H1 (cell line): ENCODE results near the gene CDH22. TPM values are rescaled to one million over a fixed set of nuclear protein-coding genes. Genes with fewer than 3 reads are reported as not detected.

ENCODE experiments used
- CTCF ChIA-PET: fragments of 300-600 bp; sonication (Branson Sonifier 250); formaldehyde crosslinking; loops from one replicate; lab custom pipeline; 2021; ENCODE audit not compliant: partially characterized antibody; lab: Charles Lee
- POLR2A ChIA-PET: fragments of 300-600 bp; sonication (Branson Sonifier 250); formaldehyde crosslinking; loops from one replicate; lab custom pipeline; 2021; ENCODE audit warnings: inconsistent platforms; ENCODE audit not compliant: partially characterized antibody; lab: Charles Lee
- DNase-seq, 2 experiments: peaks; one replicate each; pipeline versions ENCODE4 v3.0.0 to v3.0.0-alpha.2; 2010 to 2022; ENCODE audit warnings: low spot score in 2 of 2, low read depth in 1 of 2, mixed read lengths in 1 of 2
- FAIRE-seq: peaks from 2 replicates; lab custom pipeline; 2011; peaks lifted over from hg19 to GRCh38; lab: Jason Lieb, UNC
- H2AFZ ChIP-seq: 2 replicates; pipeline ENCODE4 v1.8.1; 2012; ENCODE audit warnings: low read length, inconsistent platforms
- H2AK5ac ChIP-seq: 2 replicates; pipeline ENCODE4 v1.6.1; 2013; ENCODE audit warnings: low read depth, low read length
- H2BK120ac ChIP-seq: replicated peaks from 2 replicates; pipeline ENCODE3; 2013; ENCODE audit warnings: low read depth, low read length, inconsistent platforms
- H2BK12ac ChIP-seq: 2 replicates; pipeline ENCODE4 v1.6.1; 2013; ENCODE audit warnings: low read depth, low read length
- H2BK15ac ChIP-seq: 2 replicates; pipeline ENCODE4 v1.6.1; 2013; ENCODE audit warnings: low read length
- H2BK20ac ChIP-seq: 2 replicates; pipeline ENCODE4 v1.6.1; 2013; ENCODE audit warnings: low read length
- H2BK5ac ChIP-seq: 2 replicates; pipeline ENCODE4 v1.6.1; 2013; ENCODE audit warnings: low read depth, low read length
- H3K14ac ChIP-seq: 2 replicates; pipeline ENCODE4 v1.6.1; 2013; ENCODE audit warnings: inconsistent platforms; ENCODE audit not compliant: insufficient read length
- H3K18ac ChIP-seq: 2 replicates; pipeline ENCODE4 v1.6.1; 2013; ENCODE audit warnings: low read length; ENCODE audit errors: extremely low read depth
- H3K23ac ChIP-seq: 2 replicates; pipeline ENCODE4 v1.6.1; 2013; ENCODE audit warnings: inconsistent platforms; ENCODE audit not compliant: insufficient read length
- H3K23me2 ChIP-seq: 2 replicates; pipeline ENCODE4 v1.6.1; 2013; ENCODE audit warnings: low read depth, low read length
- H3K27ac ChIP-seq: 2 replicates; pipeline ENCODE4 v1.6.1; 2011; ENCODE audit warnings: low read depth, low read length, inconsistent platforms
- H3K27me3 ChIP-seq, 4 experiments: replicated peaks in 1 of 4; 1 replicate in 1 of 4; 2 replicates in 3 of 4; pipeline versions ENCODE4 v1.6.1 to v1.8.1; 2011 to 2013; ENCODE audit warnings: low read length in 3 of 4, mild to moderate bottlenecking in 3 of 4, inconsistent platforms in 2 of 4, mixed read lengths in 2 of 4, moderate library complexity in 1 of 4; ENCODE audit not compliant: control insufficient read depth in 3 of 4, insufficient read depth in 3 of 4; ENCODE audit errors: extremely low read depth in 1 of 4
- H3K36me3 ChIP-seq, 4 experiments: 2 replicates each; pipeline versions ENCODE4 v1.6.1 to v1.8.1; 2011 to 2013; ENCODE audit warnings: mild to moderate bottlenecking in 4 of 4, low read length in 3 of 4, moderate library complexity in 2 of 4, control low read depth in 1 of 4, inconsistent platforms in 1 of 4; ENCODE audit not compliant: insufficient read depth in 4 of 4, control insufficient read depth in 2 of 4
- H3K4ac ChIP-seq: replicated peaks from 2 replicates; pipeline ENCODE3; 2013; ENCODE audit warnings: low read length, low read depth, mixed read lengths, inconsistent platforms; ENCODE audit not compliant: insufficient read length
- H3K4me1 ChIP-seq, 4 experiments: replicated peaks in 1 of 4; 1 replicate in 1 of 4; 2 replicates in 3 of 4; pipeline versions ENCODE4 v1.6.1 to v1.8.1; 2011 to 2013; ENCODE audit warnings: low read length in 3 of 4, inconsistent platforms in 2 of 4, mixed read lengths in 1 of 4; ENCODE audit not compliant: insufficient read depth in 4 of 4, control insufficient read depth in 3 of 4
- H3K4me2 ChIP-seq, 2 experiments: 2 replicates each; pipeline versions ENCODE4 v1.6.1 to v1.8.1; 2011 to 2013; ENCODE audit warnings: low read depth in 2 of 2, low read length in 2 of 2, control low read depth in 1 of 2, inconsistent platforms in 1 of 2, mild to moderate bottlenecking in 1 of 2; ENCODE audit not compliant: insufficient read depth in 1 of 2
- H3K4me3 ChIP-seq, 4 experiments: fragments of 200-600, 300-600 bp in 1 of 4; sonication (generic), shearing (Covaris generic), sonication (Bioruptor Twin) in 1 of 4; 2 replicates each; pipeline versions ENCODE4 v1.5.1 to v1.8.1; 2011 to 2016; ENCODE audit warnings: low read length in 4 of 4, low read depth in 3 of 4, control low read depth in 2 of 4, inconsistent platforms in 2 of 4, mild to moderate bottlenecking in 2 of 4, mixed read lengths in 1 of 4, moderate library complexity in 1 of 4; ENCODE audit not compliant: insufficient read depth in 2 of 4; ENCODE audit errors: extremely low read depth in 1 of 4
- H3K56ac ChIP-seq: replicated peaks from 2 replicates; pipeline ENCODE3; 2013; ENCODE audit warnings: low read depth, mild to moderate bottlenecking, mixed read lengths, low read length, inconsistent platforms; ENCODE audit not compliant: insufficient read length
- H3K79me1 ChIP-seq: 2 replicates; pipeline ENCODE4 v1.6.1; 2013; ENCODE audit warnings: low read depth, low read length, control low read depth
- H3K79me2 ChIP-seq, 2 experiments: 2 replicates each; pipeline versions ENCODE4 v1.6.1 to v1.8.1; 2012 to 2013; ENCODE audit warnings: low read length in 2 of 2, mild to moderate bottlenecking in 2 of 2, inconsistent platforms in 1 of 2; ENCODE audit not compliant: insufficient read depth in 2 of 2, control insufficient read depth in 1 of 2
- H3K9ac ChIP-seq, 4 experiments: replicated peaks in 1 of 4; 1 replicate in 1 of 4; 2 replicates in 3 of 4; pipeline versions ENCODE4 v1.6.1 to v1.8.1; 2011 to 2013; ENCODE audit warnings: low read depth in 3 of 4, low read length in 3 of 4, control low read depth in 2 of 4, mild to moderate bottlenecking in 2 of 4, moderate library complexity in 2 of 4, inconsistent platforms in 1 of 4; ENCODE audit errors: extremely low read depth in 1 of 4
- H3K9me3 ChIP-seq, 2 experiments: 2 replicates each; pipeline versions ENCODE4 v1.6.1 to v1.8.1; 2012 to 2013; ENCODE audit warnings: mild to moderate bottlenecking in 2 of 2, moderate library complexity in 2 of 2, control low read depth in 1 of 2, inconsistent platforms in 1 of 2, low read depth in 1 of 2, low read length in 1 of 2, mixed read lengths in 1 of 2; ENCODE audit not compliant: insufficient read depth in 2 of 2
- H4K20me1 ChIP-seq, 2 experiments: replicated peaks in 1 of 2; 2 replicates each; pipeline versions ENCODE3 to v1.8.1; 2011 to 2013; ENCODE audit warnings: inconsistent platforms in 2 of 2, low read length in 2 of 2, mild to moderate bottlenecking in 1 of 2; ENCODE audit not compliant: insufficient read depth in 2 of 2, control insufficient read depth in 1 of 2
- H4K5ac ChIP-seq: 2 replicates; pipeline ENCODE4 v1.6.1; 2013; ENCODE audit warnings: low read length, low read depth, mixed read lengths, inconsistent platforms; ENCODE audit not compliant: insufficient read length
- H4K8ac ChIP-seq: 2 replicates; pipeline ENCODE4 v1.8.0; 2013; ENCODE audit warnings: mild to moderate bottlenecking, moderate library complexity, low read length, inconsistent platforms; ENCODE audit not compliant: insufficient read depth; ENCODE audit errors: extremely low read depth
- H4K91ac ChIP-seq: replicated peaks from 2 replicates; pipeline ENCODE3; 2013; ENCODE audit warnings: low read length, mixed read lengths, inconsistent platforms; ENCODE audit not compliant: insufficient read length
- CBX8 ChIP-seq: fragments of 300-800, 300-1000 bp; sonication (generic); IDR thresholded peaks from 2 replicates; pipeline ENCODE4 v1.7.1; 2016; ENCODE audit warnings: low read depth, low read length, borderline replicate concordance
- EGR1 ChIP-seq: IDR thresholded peaks from 2 replicates; pipeline ENCODE4 v1.6.1; 2011; ENCODE audit warnings: low read depth, low read length, borderline replicate concordance
- JUN ChIP-seq: IDR thresholded peaks from 2 replicates; pipeline ENCODE4 v1.6.1; 2011; ENCODE audit warnings: low read depth, mild to moderate bottlenecking, improper control_type of control experiment, low read length
- KDM1A ChIP-seq: fragments of 200-600, 300-600 bp; sonication (generic); IDR thresholded peaks from 2 replicates; pipeline ENCODE4 v1.7.1; 2016; ENCODE audit warnings: mild to moderate bottlenecking, low read length, borderline replicate concordance
- NRF1 ChIP-seq: IDR thresholded peaks from 2 replicates; pipeline ENCODE4 v1.6.1; 2011; ENCODE audit warnings: mild to moderate bottlenecking, low read depth, low read length, improper control_type of control experiment
- PHF8 ChIP-seq: fragments of 200-600 bp; sonication (generic); conservative IDR thresholded peaks from 2 replicates; pipeline ENCODE4 v1.7.1; 2012; ENCODE audit warnings: low read depth, mild to moderate bottlenecking, inconsistent platforms, low read length, moderate library complexity
- SP1 ChIP-seq: IDR thresholded peaks from 2 replicates; pipeline ENCODE4 v1.6.1; 2011; ENCODE audit warnings: low read depth, low read length
- ZNF274 ChIP-seq: IDR thresholded peaks from 2 replicates; pipeline ENCODE4 v1.7.0; 2012; ENCODE audit warnings: low read length, borderline replicate concordance; ENCODE audit errors: extremely low read depth
- WGBS, 2 experiments: shearing (Covaris generic) in 1 of 2; methylation state at CpG; one replicate each; pipeline versions ENCODE4 v1.1.6 to v1.1.7; 2013 to 2015; ENCODE audit warnings: low lambda C conversion rate in 2 of 2, mixed read lengths in 2 of 2, inconsistent platforms in 1 of 2, low coverage in 1 of 2, missing lambda C conversion rate in 1 of 2; ENCODE audit not compliant: insufficient replicate concordance in 2 of 2, insufficient coverage in 1 of 2, insufficient read length in 1 of 2; ENCODE audit errors: extremely low coverage in 1 of 2, missing lambda C conversion rate in 1 of 2; 5-methylcytosine and 5-hydroxymethylcytosine counted together
- polyA plus RNA-seq, 7 experiments: library from polyadenylated mRNA; depleted of rRNA in 3 of 7; stranded (reverse) in 5 of 7; unstranded in 2 of 7; fragments of >200 nt in 5 of 7; fragments of 200-250 nt in 2 of 7; gene quantifications; 1 replicate in 5 of 7; 2 replicates in 1 of 7; 4 replicates in 1 of 7; pipeline versions ENCODE4 v1.2.1 to v1.2.3, GENCODE V29; 2011 to 2013; ENCODE audit warnings: missing spikeins in 2 of 7, mixed read lengths in 2 of 7
- total RNA-seq: library from RNA; stranded (reverse); fragmentation: NEBNext Ultra II Directional; extraction: Animal tissue kit (Norgen Biotek cat#: 25700); gene quantifications from 2 replicates; pipeline ENCODE4 v1.2.1, GENCODE V29; 2021

CDH22 gene
- total and polyA plus RNA-seq, 2 of the 8 experiments (the other 6 are each of a cell fraction or from before 2014, with no cell fraction given), result 0.35 to 0.39 TPM

DNA sequence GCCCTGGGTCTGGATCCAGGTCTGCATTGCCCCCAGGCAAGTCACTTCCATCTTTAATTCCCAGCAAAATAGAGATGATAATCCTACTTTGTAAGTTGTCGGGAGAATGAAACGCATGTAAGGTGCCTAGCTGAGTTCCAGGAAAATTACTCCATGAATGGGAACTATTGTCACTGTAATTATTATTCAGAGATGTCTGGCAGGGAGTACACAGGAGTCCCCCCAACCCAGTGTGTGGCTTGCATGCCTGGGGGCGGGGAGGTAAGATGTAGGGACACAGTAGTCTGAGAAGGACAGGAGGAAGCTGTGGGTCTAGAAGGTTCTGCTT lies 104.8 kb downstream of the CDH22 start:
- Histone ChIP-seq H4K91ac (peak overlapping the region; percentile 26), H3K27me3 (peaks cover 0 to 4% (median 0%) of the 10 kb centered on the region in 4 experiments; a peak in 3 of 7 replicates), H3K4ac (no peak overlapping the region), H3K9me3 (no peaks in the 10 kb centered on the region), H3K56ac (no peak overlapping the region), H4K5ac (no peak overlapping the region), H3K4me2 (no peak overlapping the region), H4K20me1 (no peaks in the 10 kb centered on the region), H3K36me3 (no peaks in the 10 kb centered on the region), H2BK15ac (0 out of 2 replicates have a peak overlapping the region, but pooled peaks have one; percentile 92), H2BK12ac (peak overlapping the region; percentile 98; the same call in 1 of the 2 replicates), H3K18ac (peak overlapping the region; percentile 78; the same call in 1 of the 2 replicates), H2AK5ac (no peak overlapping the region), H4K8ac (no peak overlapping the region), H3K14ac (peak overlapping the region; percentile 28), H3K27ac (no peak overlapping the region), H3K4me1 (peaks cover 0 to 17% (median 5%) of the 10 kb centered on the region in 4 experiments; a peak in 5 of 7 replicates), H2AFZ (no peak overlapping the region; the same call in 1 of the 2 replicates), H3K9ac (no peak overlapping the region), H3K79me2 (no peaks in the 10 kb centered on the region), H2BK120ac (no peak overlapping the region), H2BK20ac (no peak overlapping the region), H3K79me1 (no peaks in the 10 kb centered on the region), H3K23ac (no peak overlapping the region), H3K4me3 (no peak overlapping the region), H2BK5ac (0 out of 2 replicates have a peak overlapping the region, but pooled peaks have one; percentile 12), H3K23me2 (peaks cover 4% of the 10 kb centered on the region; the same call in 1 of the 2 replicates)
- no peak for FAIRE-seq
- 91% methylated on average over 3 of the region's 3 CpGs; no CpG with 5 or more reads in 1 of the 2 experiments for WGBS, 2 experiments
- no peak for TF ChIP-seq SP1
- no peak for TF ChIP-seq ZNF274
- TF ChIP-seq JUN, result no peak
- TF ChIP-seq EGR1, result no peak
- TF ChIP-seq KDM1A, result no peak
- TF ChIP-seq CBX8, result no peak
- TF ChIP-seq PHF8, result no peak
- TF ChIP-seq NRF1, result no peak
- no peak for DNase-seq
- CTCF ChIA-PET, result interaction anchor here (1.0 to 2.2 kb wide), 6 partner anchors 13 to 181 kb away, joined by 3 to 9 read pairs (median 4); no protein-coding TSS in a partner anchor
- POLR2A ChIA-PET, result no interaction called here
